Measurements from ENCODE around the gene CD274. TPM values are rescaled to one million over a fixed set of nuclear protein-coding genes. Genes with fewer than 3 reads are reported as not detected.

Gene CD274
- total and polyA plus RNA-seq, 7 donors = 0.69 to 4.6 (median 2.5) TPM

DNA sequence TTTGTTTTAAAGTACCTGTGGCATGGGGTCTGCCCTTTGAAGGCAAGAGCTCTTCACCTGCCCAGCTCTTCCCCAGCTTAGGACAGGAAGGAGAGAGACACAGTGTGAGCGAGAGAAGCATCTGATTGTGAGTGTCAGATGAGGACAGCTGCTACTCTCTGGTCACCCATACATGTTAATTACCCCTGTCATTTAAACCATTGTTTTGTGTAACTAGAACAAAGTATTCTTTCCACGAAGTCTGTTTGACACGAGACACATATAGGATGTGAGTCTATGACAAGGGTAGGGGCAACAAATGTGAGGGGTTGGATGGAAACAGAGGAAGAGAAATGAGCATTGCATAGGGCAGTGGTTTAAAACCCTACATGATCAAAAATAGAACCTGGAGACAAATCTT, 3.0 kb upstream of the CD274 start:
- H3K4me1 ChIP-seq = peaks cover 3% of the 10 kb centered on the region
- TF ChIP-seq, protein P1, sequence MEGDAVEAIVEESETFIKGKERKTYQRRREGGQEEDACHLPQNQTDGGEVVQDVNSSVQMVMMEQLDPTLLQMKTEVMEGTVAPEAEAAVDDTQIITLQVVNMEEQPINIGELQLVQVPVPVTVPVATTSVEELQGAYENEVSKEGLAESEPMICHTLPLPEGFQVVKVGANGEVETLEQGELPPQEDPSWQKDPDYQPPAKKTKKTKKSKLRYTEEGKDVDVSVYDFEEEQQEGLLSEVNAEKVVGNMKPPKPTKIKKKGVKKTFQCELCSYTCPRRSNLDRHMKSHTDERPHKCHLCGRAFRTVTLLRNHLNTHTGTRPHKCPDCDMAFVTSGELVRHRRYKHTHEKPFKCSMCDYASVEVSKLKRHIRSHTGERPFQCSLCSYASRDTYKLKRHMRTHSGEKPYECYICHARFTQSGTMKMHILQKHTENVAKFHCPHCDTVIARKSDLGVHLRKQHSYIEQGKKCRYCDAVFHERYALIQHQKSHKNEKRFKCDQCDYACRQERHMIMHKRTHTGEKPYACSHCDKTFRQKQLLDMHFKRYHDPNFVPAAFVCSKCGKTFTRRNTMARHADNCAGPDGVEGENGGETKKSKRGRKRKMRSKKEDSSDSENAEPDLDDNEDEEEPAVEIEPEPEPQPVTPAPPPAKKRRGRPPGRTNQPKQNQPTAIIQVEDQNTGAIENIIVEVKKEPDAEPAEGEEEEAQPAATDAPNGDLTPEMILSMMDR (IDR thresholded peaks at IDR 0.05) = no peak

GRCh38 chr9:5448016-5448415, 2.3 kb upstream of the CD274 start:
- WGBS, 3 donors = 85 to 88% (median 87%) methylated on average over 2 of the region's 2 CpGs
- H3K4me1 ChIP-seq = peaks cover 3% of the 10 kb centered on the region

More for the DNA sequence above, 3.0 kb upstream of the CD274 start:
- no peak overlapping the region for H3K4me3 ChIP-seq
- no peaks in the 10 kb centered on the region for H3K27me3 ChIP-seq (ENCODE audit: insufficient read depth in 3 of 3, low read length in 2 of 3)
- ATAC-seq = no peak
- no peak for DNase-seq
- intact Hi-C loops (cut with DNase I) = loop anchor here in 1 of 2 donors (10.0 kb wide), 1 partner anchor 267 kb away; no protein-coding TSS in a partner anchor
- H3K36me3 ChIP-seq (ENCODE audit: insufficient read depth in 1 of 2, low read depth in 1 of 2) = no peaks in the 10 kb centered on the region
- H3K27ac ChIP-seq = no peak overlapping the region
- 81 to 83% (median 82%) methylated on average over 3 of the region's 3 CpGs for whole genome bisulfite sequencing, 3 donors
- H3K9me3 ChIP-seq = no peaks in the 10 kb centered on the region

DNA sequence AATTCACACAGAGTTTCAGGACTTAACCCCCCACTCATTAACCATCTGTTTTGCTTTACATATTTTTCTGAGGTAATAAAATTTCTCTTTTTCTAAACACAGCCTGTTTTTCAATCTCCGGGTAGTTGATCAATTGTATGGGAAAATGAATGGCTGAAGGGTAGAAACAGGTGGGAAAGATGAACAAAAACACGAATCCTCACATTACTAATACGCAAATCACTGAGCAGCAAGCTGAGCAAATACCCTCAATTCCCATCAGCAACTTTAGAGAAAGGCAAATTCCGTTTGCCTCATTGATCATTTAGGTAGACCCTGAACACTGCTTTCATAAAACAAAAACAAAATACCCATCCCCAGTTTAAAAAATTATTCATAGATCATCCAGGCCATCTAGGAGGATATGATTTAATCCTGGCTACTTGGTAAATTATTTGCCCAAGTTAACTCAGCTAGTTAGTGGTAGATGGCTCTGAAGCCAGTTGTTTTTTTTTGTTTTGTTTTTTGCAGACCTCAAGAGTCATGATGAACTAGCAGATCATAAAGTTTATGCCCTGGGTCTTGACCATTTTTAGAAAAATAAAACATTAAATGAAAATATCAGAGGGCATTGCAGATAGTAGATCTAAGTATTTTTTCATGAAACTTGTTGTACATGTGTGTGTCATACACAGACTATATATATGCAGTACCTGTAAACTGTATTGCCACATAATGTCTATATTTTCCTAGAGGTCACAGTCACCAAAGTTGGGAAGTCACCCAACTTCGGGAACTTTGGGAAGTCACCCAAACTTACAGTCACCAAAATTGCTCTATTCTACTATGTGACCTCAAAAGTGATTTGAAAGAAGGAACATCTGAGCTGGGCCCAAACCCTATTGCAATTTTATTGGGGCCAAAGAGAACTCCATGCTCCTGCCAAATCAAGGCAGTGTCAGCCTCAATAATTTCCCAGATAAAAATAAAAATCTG, 1.6 kb upstream of the CD274 start:
- H3K36me3 ChIP-seq (ENCODE audit: insufficient read depth in 1 of 2, low read depth in 1 of 2) = no peaks in the 10 kb centered on the region
- H3K4me3 ChIP-seq = peak overlapping the region; percentile 70
- no peaks in the 10 kb centered on the region for H3K27me3 ChIP-seq (ENCODE audit: insufficient read depth in 3 of 3, low read length in 2 of 3)
- ATAC-seq (no peak), DNase-seq (no peak)
- TF ChIP-seq, protein P1 (IDR thresholded peaks at IDR 0.05) = no peak
- H3K27ac ChIP-seq = peak overlapping the region; percentile 73
- H3K4me1 ChIP-seq = peaks cover 3% of the 10 kb centered on the region
- H3K9me3 ChIP-seq = no peaks in the 10 kb centered on the region
- 83 to 90% (median 84%) methylated on average over 5 of the region's 5 CpGs for WGBS, 3 donors
- intact Hi-C loops (cut with DNase I) = loop anchor here in 1 of 2 donors (10.0 kb wide), 1 partner anchor 266 kb away; no protein-coding TSS in a partner anchor

More at GRCh38 chr9:5448016-5448415, 2.3 kb upstream of the CD274 start:
- intact Hi-C loops (cut with DNase I) = loop anchor here in 1 of 2 donors (10.0 kb wide), 1 partner anchor 267 kb away; no protein-coding TSS in a partner anchor
- no peaks in the 10 kb centered on the region for H3K27me3 ChIP-seq (ENCODE audit: insufficient read depth in 3 of 3, low read length in 2 of 3)
- H3K4me3 ChIP-seq = no peak overlapping the region
- H3K36me3 ChIP-seq (ENCODE audit: insufficient read depth in 1 of 2, low read depth in 1 of 2) = no peaks in the 10 kb centered on the region
- H3K9me3 ChIP-seq = no peaks in the 10 kb centered on the region
- no peak overlapping the region for H3K27ac ChIP-seq
- TF ChIP-seq, protein P1 (IDR thresholded peaks at IDR 0.05) = no peak
- DNase-seq (no peak), ATAC-seq (no peak)

DNA sequence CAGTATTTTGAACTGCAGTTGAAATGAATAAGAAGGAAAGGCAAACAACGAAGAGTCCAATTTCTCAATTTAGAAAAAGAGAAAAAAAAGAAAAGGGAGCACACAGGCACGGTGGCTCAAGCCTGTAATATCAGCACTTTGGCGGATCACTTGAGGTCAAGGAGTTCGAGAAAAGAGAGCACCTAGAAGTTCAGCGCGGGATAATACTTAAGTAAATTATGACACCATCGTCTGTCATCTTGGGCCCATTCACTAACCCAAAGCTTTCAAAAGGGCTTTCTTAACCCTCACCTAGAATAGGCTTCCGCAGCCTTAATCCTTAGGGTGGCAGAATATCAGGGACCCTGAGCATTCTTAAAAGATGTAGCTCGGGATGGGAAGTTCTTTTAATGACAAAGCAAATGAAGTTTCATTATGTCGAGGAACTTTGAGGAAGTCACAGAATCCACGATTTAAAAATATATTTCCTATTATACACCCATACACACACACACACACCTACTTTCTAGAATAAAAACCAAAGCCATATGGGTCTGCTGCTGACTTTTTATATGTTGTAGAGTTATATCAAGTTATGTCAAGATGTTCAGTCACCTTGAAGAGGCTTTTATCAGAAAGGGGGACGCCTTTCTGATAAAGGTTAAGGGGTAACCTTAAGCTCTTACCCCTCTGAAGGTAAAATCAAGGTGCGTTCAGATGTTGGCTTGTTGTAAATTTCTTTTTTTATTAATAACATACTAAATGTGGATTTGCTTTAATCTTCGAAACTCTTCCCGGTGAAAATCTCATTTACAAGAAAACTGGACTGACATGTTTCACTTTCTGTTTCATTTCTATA, 602 bp upstream of the CD274 start:
- Histone ChIP-seq H3K36me3 (ENCODE audit: insufficient read depth in 1 of 2, low read depth in 1 of 2) (no peaks in the 10 kb centered on the region), H3K9me3 (no peaks in the 10 kb centered on the region), H3K27ac (peak overlapping the region; percentile 73), H3K27me3 (ENCODE audit: insufficient read depth in 3 of 3, low read length in 2 of 3) (no peaks in the 10 kb centered on the region), H3K4me1 (peaks cover 3% of the 10 kb centered on the region), H3K4me3 (peak overlapping the region; percentile 70)
- DNase-seq (no peak), ATAC-seq (peak in 2 of 4 donors; percentile 28 to 33)
- intact Hi-C loops (cut with DNase I) = loop anchor here (2.0 to 10.0 kb wide), 3 partner anchors 63 to 265 kb away; partner anchors contain the start of gene PDCD1LG2 (in 2 of the 2)
- WGBS, 3 donors = 25 to 41% (median 33%) methylated on average over 15 of the region's 15 CpGs
- TF ChIP-seq, protein P1 (IDR thresholded peaks at IDR 0.05) = no peak

Measured in psoas muscle (tissue), 8 donors.